Activated CD4-positive, alpha-beta T cell treated with anti-CD3 and anti-CD28 coated beads, Interleukin-2, amount 50 U/mL, for 4 hours (primary cell): ENCODE measurements around the gene SLC35E1.
"Not testable (repeated sequence)": the region's sequence is repeated elsewhere in the genome, so short reads cannot be mapped to it uniquely, and the experiment has no call there.

Source experiments
- DNase-seq, 2 experiments: peaks; one replicate each; pipeline ENCODE4 v3.0.0-alpha.2; 2020

The SLC35E1 gene

DNA sequence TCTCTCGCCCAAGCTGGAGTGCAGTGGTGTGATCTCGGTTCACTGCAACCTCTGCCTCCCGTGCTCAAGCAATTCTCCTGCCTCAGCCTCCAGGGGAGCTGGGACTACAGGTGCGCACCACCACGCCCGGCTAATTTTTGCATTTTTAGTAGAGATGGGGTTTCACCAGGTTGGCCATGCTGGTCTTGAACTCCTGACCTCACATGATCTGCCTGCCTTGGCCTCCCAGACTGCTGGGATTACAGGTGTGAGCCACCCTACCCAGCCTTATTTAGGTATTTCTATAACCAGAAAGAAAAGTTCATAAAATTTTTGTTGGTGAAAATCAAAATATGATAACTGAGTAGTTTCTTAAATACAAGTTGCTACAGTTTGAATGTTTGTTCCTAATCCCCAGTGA lies 28.5 kb downstream of the SLC35E1 start:
- DNase-seq = not testable (repeated sequence)

- DNase-seq = no peak
These were observed 29.2 kb downstream of the SLC35E1 start for GRCh38 chr19:16542910-16543472.

DNA sequence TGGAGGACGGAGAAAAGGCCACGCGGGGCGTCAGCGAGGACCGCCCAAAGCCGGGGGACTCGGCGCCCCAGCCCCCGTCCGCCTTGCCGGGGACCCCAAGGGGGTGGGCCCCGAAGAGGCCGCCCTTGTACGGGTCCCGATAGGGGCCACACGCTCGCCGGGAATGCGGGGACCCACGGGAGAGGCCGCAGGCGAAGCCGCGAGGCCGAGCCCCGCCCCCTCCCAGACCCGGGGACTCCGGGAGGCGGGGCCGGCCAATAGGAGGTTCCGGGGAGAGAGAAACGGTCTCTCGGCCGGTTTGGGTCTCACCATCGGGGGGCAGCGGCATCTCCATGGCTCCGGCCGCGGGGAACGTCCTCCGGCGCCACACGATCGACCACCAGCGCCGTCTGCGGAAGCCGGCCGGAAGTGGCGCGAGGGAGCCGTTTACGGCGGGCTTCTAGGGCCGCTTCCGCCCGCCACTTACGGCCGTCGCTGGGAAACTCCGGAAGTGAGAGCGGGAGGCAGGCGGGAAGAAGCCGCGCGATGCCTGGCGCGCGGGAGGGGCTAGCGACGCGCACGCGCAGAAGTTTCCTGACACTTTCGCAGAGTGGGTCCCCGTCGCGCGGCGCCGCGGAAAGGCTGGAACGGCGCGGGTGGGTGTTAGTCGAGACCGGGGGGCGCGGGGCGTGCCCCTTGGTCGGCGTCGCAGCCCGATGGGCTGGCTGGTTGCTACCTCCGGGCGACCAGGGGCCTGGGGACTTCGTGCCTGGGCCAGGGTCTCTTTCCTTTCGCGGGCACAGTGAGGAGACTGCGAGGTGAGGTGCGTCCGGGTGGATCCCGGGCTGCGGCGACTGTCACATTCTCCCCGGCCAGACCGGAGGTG lies 29.9 kb downstream of the SLC35E1 start, which contains the start of gene CHERP:
Gene CHERP, minus strand, starts transcription at position 393 of the 865 bp plus-strand sequence. Its CDS starts 59 bp downstream, at position 334.
- peak; percentile 91 to 92 for DNase-seq

DNA sequence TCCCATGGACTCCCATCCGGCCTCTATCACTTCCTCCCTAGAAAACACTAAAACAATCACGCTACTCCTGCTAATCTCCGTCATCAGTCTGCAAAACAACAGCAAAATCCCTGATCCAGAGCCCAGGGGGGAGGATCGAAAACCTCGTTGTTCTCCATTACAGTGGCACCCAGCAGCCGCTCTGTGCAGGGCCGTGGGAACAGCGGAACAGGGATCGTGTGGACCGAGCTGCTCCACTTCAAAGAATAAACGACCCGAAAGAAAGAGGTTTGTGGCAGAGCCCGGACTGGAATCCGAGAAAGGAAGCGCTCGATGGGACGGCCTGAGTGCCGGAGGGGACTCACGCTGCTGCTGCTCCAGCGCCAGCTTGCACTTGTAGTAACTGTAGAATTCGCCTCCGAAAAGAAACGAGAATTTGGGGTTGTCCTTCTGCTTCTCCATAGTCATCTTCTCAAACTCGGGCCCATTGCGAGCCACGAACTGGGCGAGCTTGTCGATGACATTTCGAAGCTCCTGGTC lies 30.6 kb downstream of the SLC35E1 start:
- DNase-seq = no peak

DNA sequence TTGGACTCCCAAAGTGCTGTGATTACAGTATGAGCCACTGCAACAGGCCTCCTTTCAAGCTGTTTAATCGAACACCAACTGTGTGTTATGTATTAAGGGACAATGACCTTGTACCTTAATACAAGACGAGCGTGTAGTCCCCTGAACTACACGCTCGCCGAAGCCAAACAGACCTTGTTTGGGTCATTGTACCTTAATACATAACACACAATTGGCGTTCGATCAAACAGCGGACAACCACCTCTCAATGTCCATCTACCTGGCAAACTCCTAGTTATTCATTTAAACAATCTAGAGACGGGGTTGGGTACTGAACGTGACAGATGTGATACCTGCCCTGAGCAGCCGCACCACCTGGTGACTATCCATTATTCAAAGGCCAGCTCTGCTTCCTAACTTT lies 31.3 kb downstream of the SLC35E1 start:
- DNase-seq = no peak

GRCh38 chr19:16537111-16537510 lies 35.1 kb downstream of the SLC35E1 start:
- no peak for DNase-seq

GRCh38 chr19:16536130-16536529 lies 36.1 kb downstream of the SLC35E1 start:
- DNase-seq = no peak

- DNase-seq = no peak
These were observed 36.8 kb downstream of the SLC35E1 start for GRCh38 chr19:16535381-16535780.

DNA sequence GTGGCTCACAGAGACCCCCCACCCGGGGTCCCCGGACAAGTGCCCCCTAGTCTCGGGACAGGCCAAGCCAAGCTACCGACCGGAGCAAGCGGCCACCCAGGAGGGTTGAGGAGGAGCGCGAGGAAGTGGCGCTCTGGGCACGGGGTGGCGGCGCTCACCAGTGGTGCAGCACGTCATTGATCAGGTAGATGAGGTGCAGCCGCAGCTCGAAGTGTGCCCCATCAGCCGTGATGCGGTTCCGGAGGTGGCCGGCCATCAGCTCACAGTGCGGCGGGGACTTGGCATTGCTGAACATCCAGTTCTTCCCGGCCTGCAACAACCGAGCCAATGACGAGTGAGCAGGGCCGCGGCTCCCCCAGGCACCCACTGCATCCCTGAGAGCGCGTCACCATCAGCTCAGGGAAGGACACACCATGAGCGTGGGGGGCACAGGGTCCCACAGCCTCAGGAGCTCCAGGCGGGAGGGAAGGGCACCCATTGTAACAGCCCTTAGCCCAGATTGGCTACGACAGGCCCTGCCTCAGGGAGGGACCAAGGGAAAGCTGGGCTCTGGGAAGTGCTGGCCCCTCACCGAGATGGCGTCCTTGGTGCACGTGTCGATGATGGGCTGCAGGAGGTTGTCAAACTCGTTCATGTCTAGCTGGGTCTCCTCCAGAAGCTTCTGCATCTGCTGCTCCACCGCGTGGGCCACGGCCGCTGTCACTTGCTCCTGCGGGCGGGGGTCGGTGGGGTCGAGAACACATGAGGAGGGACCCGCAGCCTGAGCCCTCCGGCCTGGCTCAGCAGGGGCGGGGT lies 39.6 kb downstream of the SLC35E1 start:
- no peak for DNase-seq

DNA sequence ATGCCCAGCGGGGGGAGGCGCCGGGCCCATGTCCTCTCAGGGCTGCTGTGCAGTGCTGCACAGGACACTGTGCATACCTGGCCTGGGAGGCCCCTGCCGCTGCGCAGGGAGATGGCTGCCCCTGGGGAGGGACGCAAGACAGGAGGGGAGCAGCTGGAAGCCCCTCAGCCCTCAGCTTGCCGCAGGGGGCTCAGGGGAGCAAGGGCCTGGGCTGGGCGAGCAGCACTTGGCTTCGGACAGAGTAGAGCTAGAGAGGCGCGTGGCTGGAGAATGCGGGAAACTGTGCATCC lies 40.9 kb downstream of the SLC35E1 start:
- no peak for DNase-seq

- no peak for DNase-seq
These were observed 41.5 kb downstream of the SLC35E1 start for GRCh38 chr19:16530540-16531379.

DNA sequence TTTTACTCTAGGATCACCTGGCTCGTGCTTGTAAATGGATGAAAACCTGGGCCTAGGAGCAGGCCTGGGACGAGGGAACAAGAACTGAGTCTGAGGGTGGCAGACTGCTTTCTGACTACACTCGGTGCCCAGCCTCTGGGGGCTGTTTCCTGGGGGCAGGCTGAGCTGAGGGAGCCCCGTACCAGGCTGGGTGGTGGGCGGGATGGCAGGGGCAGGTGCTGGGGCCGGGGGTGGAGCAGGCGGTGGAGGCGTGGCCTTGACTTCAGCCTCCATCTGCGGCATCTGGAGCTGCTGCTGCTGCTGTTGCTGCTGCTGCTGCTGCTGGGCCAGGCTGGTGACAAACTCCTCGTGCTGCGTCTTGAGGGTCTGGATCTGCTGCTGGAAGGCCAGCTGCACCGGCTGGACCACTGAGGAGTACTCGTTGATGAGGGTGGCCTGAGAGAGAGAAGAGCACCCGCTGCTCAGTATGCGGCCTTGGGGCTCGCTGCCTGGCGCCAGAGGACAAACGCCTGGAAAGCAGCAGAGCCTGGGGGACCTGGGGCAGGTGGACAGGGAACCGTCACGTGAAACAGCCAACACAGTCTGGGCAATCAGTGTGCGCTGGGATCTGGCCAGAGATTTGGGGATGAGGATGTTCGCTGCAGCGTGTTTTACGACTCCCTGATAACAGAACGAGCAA lies 42.6 kb downstream of the SLC35E1 start:
- DNase-seq = no peak

DNA sequence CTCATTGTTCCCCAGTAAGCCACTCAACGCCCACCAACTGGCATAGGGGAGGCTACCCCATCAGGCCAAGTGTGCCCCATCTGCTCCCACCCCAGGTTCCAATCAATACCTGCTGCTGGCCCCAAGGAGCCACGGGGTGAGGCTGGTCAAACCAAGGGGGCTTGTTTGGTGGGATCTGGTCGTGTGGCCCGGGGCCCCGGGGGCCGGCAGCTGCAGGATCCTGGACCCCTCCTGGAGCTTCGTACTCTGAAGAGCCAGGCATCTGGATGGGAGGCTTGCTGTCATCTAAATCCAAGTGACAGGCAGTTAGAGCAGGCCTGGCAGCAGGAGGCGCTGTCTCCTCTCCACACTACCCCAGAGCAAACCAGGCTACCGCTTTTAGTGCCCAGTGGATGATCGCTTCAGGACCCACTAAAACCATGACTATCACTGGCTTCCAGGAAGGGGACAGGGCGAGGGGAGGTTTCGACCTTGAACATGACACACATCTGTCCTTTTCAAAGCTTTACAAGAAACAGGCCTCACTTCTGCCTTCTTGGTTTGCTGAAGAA lies 44.2 kb downstream of the SLC35E1 start:
- DNase-seq = peak; percentile 35 to 39

GRCh38 chr19:16527334-16527935 lies 44.8 kb downstream of the SLC35E1 start:
- DNase-seq = no peak

DNA sequence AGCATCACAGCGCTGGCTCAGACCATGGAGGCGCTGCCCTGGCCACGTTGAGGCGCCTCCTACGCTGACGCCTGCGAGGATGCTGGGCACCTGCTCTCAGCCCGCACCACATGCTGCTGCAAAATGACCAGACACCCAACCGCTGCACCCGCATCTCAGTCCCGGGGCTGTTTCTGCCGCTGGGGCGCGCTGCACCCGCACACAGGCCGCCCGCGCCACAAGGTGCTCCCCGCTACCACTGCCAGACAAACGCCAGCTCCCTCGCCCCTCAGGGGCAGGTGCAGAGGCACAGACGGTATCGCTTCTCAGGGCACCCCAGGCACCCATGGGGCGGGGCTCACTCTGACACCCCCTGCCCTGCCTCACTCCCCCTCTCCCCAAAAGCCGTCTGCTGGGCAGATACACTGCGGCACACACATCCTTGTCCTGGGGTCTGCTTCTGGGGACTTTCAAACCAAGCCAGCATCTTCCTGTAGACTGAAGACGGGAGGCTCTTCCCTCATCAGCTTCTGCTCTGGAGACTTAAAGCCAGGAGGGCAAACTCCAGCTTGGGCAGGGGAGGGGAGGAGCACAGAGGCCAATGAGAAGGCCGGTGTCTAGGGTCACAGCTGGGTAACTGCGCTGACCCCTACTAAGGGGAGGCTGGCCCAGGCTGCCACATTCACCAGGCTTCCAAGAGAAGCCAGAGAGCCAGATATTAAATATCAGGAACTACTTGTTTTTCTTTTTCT lies 46.3 kb downstream of the SLC35E1 start:
- no peak for DNase-seq

DNA sequence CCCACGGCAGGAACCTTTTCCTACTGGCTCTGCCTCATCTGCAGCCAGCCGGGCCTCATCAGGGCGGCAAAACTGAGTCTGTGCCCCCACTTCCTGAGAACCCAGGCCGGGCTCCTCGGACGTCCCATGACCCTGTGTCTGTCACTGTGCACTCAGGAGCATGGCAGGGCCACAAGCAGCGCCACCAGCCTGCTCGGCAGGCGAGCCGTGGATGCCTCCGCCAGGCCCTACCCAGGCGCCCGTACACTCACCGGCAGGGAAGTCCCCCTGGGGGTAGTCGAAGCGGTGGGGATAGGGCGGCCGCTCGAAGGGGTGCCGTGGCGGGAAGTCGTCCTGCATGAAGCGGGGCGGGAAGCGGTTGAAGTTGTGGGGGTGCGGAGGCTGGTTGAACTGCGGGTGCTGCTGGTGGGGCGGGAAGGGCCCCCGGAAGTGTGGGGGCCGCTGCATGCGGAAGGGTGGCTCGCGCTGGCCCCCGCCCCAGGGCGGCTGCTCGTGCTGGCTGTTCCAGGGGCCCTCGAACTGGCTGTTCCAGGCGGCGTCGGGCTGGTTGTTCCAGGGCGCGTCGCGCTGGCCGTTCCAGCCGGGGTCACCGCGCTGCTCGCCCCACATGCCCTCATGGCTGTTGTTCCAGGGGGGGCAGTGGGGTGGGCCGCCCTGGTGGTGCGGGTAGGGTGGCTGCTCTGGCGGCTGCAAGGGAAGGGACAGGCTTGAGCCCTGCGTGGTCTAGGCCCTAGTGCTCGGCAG lies 47.1 kb downstream of the SLC35E1 start:
- no peak for DNase-seq

DNA sequence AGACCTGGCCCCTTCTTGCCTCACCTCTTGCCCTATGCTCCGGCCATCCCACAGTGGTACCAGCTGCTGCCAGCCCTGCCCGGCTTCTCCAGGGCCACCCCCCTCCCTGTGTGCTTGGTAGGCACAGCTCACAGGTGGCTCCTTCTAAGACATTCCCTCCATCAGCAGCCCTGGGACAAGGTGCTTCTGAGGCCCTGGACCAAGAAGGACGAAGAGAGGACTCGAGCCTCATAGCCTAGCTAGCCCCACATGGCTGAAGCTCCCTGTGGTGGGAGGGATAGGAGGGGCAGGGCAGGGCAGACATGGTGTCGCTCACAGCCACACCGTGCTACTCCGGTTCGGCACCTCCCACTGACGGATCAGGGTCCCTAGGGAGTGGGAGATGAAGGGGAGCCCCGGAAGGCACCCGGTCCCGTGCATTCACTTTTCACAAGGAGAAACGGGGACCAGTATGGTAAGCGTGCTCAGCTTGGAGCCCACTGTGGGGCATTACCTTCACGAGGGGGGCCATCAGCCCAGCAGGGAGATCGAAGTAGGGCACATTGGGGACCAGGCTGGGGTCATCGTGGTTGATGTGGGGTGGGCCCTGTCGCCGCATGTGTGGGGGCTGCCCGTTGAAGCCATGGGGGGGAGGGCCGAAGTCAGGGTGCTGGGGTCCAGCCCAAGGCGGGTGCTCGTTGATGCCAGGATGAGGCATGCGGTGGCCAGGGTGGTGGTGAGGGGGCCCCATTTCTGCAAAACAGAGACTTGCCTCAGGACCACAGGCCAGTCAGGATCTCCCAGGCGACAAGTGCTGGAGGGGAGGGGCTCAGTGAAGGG lies 49.4 kb downstream of the SLC35E1 start:
- DNase-seq = no peak

DNA sequence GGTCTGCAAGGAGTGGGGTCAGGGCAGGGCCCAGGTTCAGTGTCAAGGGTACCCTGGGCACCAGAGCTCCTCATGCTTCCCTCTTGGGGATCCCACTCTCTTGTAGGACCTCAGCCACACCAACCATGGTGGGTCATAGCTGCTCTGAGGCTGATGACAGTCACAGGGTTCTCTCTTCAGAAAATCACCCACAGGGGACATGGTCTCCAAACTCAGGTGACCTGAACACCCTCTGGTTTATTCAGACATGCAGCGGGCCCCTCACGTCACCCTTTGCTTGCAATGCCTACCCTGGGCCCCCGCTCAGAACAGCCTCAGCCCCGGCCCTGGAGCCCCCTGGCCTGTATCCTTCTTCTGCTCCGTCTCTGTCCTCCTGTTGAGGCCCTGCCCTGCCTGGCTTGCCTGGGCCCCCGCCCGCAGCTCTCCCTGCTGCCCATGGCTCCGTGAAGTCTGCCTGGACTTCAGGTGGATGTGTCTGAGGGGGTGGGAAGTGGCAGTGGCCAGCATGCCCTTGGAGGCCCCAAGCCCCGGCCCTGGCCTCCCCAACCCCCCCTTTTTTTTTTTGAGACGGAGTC lies 50.4 kb downstream of the SLC35E1 start:
- no peak for DNase-seq
